Measurements from ENCODE around the gene SSBP3. TPM values are rescaled to one million over a fixed set of nuclear protein-coding genes. Genes with fewer than 3 reads are reported as not detected.
A peak's percentile ranks its signal among the peaks of the same experiment; 100 is the strongest.

Gene SSBP3
- total RNA-seq, 4 donors from 2014 or later: 15.4 to 23.0 (median 18.2) TPM

DNA sequence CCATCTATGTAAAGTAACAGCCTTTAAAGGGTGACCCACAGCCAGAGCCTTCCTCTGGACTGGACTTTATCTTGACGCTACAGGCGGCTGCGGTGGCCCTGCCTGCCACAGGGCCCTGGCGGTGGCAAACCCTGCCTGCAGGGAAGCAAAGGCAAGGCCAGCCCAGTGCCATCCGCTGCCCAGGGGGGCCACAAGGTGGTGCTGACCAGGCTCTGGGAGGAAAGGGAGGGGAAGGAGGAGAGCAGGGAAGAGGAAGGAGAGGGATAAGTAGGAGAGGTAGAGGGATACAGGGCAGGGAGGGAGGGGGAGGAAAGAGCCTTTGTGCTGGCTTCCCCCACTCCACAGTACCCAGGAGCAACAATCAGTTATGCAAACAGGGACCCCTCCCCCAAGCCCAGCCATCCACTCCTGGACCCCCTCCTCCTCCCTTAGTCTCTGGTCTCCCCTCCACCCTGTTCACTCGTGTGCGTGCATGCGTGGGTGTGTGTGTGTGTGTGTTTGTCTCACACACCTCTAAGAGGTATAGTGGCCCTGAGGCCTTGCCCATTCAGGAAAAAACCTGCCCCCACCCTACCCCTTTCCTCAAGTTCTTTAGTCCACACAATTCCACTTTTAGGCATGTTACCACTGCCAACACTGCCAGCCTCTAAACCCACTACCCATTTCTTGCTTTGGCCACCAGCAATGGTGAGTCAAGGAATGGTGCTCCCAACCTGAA, 30.3 kb downstream of the SSBP3 start:
- Histone ChIP-seq H3K9me3 (no peaks in the 10 kb centered on the region), H3K4me3 (replicated peaks in 1 of 3) (no peak overlapping the region), H3K27me3 (no peaks in the 10 kb centered on the region), H3K36me3 (no peaks in the 10 kb centered on the region), H3K4me1 (peaks cover 64 to 70% of the 10 kb centered on the region in 2 donors), H3K27ac (peak overlapping the region in 2 of 3 donors; percentile 54 to 63)
- 70 to 71% methylated on average over 8 of the region's 8 CpGs for WGBS, 2 donors
- DNase-seq: peak; percentile 45 to 55
- TF ChIP-seq, protein P1, sequence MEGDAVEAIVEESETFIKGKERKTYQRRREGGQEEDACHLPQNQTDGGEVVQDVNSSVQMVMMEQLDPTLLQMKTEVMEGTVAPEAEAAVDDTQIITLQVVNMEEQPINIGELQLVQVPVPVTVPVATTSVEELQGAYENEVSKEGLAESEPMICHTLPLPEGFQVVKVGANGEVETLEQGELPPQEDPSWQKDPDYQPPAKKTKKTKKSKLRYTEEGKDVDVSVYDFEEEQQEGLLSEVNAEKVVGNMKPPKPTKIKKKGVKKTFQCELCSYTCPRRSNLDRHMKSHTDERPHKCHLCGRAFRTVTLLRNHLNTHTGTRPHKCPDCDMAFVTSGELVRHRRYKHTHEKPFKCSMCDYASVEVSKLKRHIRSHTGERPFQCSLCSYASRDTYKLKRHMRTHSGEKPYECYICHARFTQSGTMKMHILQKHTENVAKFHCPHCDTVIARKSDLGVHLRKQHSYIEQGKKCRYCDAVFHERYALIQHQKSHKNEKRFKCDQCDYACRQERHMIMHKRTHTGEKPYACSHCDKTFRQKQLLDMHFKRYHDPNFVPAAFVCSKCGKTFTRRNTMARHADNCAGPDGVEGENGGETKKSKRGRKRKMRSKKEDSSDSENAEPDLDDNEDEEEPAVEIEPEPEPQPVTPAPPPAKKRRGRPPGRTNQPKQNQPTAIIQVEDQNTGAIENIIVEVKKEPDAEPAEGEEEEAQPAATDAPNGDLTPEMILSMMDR (IDR thresholded peaks at IDR 0.05): peak in 1 of 6 experiments; percentile 4
- no peak for TF ChIP-seq POLR2A (IDR thresholded peaks at IDR 0.05)
- intact Hi-C loops (cut with DNase I): no loop called here

DNA sequence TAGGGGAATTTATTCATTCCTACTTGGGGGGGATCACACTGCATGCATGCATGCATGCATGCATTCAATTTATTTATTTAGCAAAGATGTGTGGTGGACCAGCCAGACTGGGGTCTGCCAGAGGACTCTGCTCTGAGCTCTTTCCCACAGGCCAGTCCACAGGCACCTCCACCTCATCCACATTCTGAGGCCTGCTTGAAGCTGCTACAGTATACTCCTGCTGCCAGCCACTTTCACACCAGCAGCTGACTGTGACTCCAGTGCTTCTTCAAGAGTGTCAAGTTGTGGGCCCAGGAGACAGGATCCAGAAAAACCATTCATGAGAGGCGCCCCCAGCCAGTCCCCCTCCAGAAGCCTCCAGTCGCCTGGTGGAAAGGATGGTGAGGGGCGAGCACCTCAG, 30.9 kb downstream of the SSBP3 start:
- intact Hi-C loops (cut with DNase I): no loop called here
- DNase-seq: peak; percentile 62 to 70
- Histone ChIP-seq H3K27ac (peak overlapping the region in 1 of 3 donors; percentile 63), H3K4me3 (replicated peaks in 1 of 3) (no peak overlapping the region), H3K4me1 (peaks cover 64 to 70% of the 10 kb centered on the region in 2 donors), H3K27me3 (no peaks in the 10 kb centered on the region), H3K9me3 (no peaks in the 10 kb centered on the region), H3K36me3 (no peaks in the 10 kb centered on the region)
- 70 to 80% methylated on average over 1 to 3 of the region's 3 CpGs for WGBS, 2 donors
- no peak for TF ChIP-seq POLR2A (IDR thresholded peaks at IDR 0.05)
- TF ChIP-seq, protein P1 (IDR thresholded peaks at IDR 0.05): no peak

DNA sequence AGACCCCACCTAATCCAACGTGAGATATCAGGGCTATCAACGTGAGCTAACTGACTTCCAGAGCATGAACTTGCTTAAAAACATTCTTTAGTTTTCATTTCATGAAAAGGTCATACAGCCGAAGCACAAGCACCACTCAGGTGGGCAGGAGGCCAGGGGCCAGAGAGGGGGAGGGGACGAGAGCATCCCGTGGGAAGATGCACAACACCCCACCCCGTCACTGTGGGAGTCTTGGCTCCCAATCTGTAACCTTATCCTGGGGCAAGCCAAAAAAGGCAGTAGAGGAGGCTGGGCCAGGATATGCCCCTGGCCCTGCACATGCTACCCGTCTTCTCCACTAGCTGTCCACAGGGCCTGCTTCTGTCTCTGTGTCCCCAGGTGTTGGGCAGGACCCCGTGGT, 31.4 kb downstream of the SSBP3 start:
- 35 to 37% methylated on average over 8 of the region's 8 CpGs for WGBS, 2 donors
- Histone ChIP-seq H3K36me3 (no peaks in the 10 kb centered on the region), H3K27me3 (no peaks in the 10 kb centered on the region), H3K27ac (peak overlapping the region; percentile 14 to 61 (median 50)), H3K4me3 (replicated peaks in 1 of 3) (no peak overlapping the region), H3K9me3 (no peaks in the 10 kb centered on the region), H3K4me1 (peaks cover 60 to 68% of the 10 kb centered on the region in 2 donors)
- DNase-seq: peak; percentile 53 to 57
- TF ChIP-seq, protein P1 (IDR thresholded peaks at IDR 0.05): no peak
- TF ChIP-seq POLR2A (IDR thresholded peaks at IDR 0.05): no peak
- intact Hi-C loops (cut with DNase I): no loop called here

DNA sequence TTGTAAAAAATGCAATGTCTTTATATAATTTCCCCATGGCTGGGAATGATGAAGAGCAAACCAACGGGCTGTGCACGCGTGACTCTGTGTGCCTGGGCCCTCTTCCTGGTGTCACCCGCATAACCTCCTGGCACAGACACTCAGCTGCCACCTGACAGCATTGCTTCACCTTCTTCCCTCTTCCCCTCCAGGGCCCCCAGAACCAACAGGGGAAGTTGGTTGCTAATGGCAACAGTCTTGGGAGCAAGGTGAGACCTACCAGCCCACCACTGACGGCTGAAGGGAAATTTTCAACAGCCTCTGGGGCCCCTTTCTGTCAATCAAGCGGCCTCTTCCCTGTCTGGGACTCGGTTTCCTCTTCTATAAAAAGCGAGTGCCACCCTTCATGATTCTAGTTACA, 33.2 kb downstream of the SSBP3 start:
- 85 to 87% methylated on average over 8 of the region's 8 CpGs for WGBS, 2 donors
- Histone ChIP-seq H3K9me3 (no peaks in the 10 kb centered on the region), H3K4me3 (replicated peaks in 1 of 3) (no peak overlapping the region), H3K27me3 (no peaks in the 10 kb centered on the region), H3K36me3 (no peaks in the 10 kb centered on the region), H3K4me1 (peaks cover 43 to 52% of the 10 kb centered on the region in 2 donors), H3K27ac (no peak overlapping the region)
- intact Hi-C loops (cut with DNase I): no loop called here
- TF ChIP-seq POLR2A (IDR thresholded peaks at IDR 0.05): no peak
- TF ChIP-seq, protein P1 (IDR thresholded peaks at IDR 0.05): no peak
- DNase-seq: no peak

GRCh38 chr1:54371942-54372275, 34.3 kb downstream of the SSBP3 start:
- Histone ChIP-seq H3K4me3 (replicated peaks in 1 of 3) (no peak overlapping the region), H3K9me3 (no peaks in the 10 kb centered on the region), H3K4me1 (peaks cover 33 to 45% of the 10 kb centered on the region in 2 donors), H3K27ac (no peak overlapping the region), H3K27me3 (no peaks in the 10 kb centered on the region), H3K36me3 (no peaks in the 10 kb centered on the region)
- no peak for TF ChIP-seq POLR2A (IDR thresholded peaks at IDR 0.05)
- TF ChIP-seq, protein P1 (IDR thresholded peaks at IDR 0.05): no peak
- DNase-seq: no peak
- 87 to 91% methylated on average over 4 of the region's 4 CpGs for WGBS, 2 donors
- intact Hi-C loops (cut with DNase I): no loop called here

Measured in thyroid gland (tissue), 4 donors.